WTC11 (cell line): ENCODE data around the gene TNC. TPM values are rescaled to one million over a fixed set of nuclear protein-coding genes. Genes with fewer than 3 reads are reported as not detected.

ENCODE experiments used
- ATAC-seq: fragments of 200-7000 bp; cut with Tn5 transposase; 2 replicates; pipeline ENCODE4 v1.10.0; 2021; ENCODE audit warnings: mild to moderate bottlenecking, moderate library complexity
- CTCF ChIA-PET: fragments of 300-600 bp; sonication (Branson Sonifier 250); formaldehyde crosslinking; loops from one replicate; lab custom pipeline; 2021; ENCODE audit warnings: antibody characterized with exemption; lab: Charles Lee
- POLR2A ChIA-PET: fragments of 350-600 bp; sonication (Branson Sonifier 250); formaldehyde crosslinking; loops from one replicate; lab custom pipeline; 2021; ENCODE audit warnings: antibody characterized with exemption; lab: Charles Lee
- DNase-seq: peaks from one replicate; pipeline ENCODE4 v3.0.0; 2021; ENCODE audit warnings: low spot score
- H3K27ac Mint-ChIP-seq: 2 replicates; pipeline ENCODE4 v1.8.0; 2021; ENCODE audit warnings: mixed read lengths
- H3K27me3 Mint-ChIP-seq: 2 replicates; pipeline ENCODE4 v1.8.0; 2021; ENCODE audit warnings: low read depth, mild to moderate bottlenecking, moderate library complexity, mixed read lengths
- H3K36me3 Mint-ChIP-seq: 2 replicates; pipeline ENCODE4 v1.8.0; 2021; ENCODE audit warnings: mixed read lengths
- H3K4me1 Mint-ChIP-seq: 2 replicates; pipeline ENCODE4 v1.8.0; 2022; ENCODE audit warnings: mixed read lengths
- H3K4me3 Mint-ChIP-seq: 2 replicates; pipeline ENCODE4 v1.8.0; 2021; ENCODE audit warnings: mild to moderate bottlenecking, moderate library complexity, mixed read lengths
- H3K9me3 Mint-ChIP-seq: 2 replicates; pipeline ENCODE4 v1.8.0; 2021; ENCODE audit warnings: mixed read lengths
- EMX1 ChIP-seq: fragments of 250-450 bp; sonication (Bioruptor Pico); IDR thresholded peaks from 2 replicates; pipeline ENCODE4 v1.8.0; 2021; ENCODE audit warnings: mild to moderate bottlenecking
- GABPB1 ChIP-seq: sonication (generic); formaldehyde crosslinking; IDR thresholded peaks from 2 replicates; pipeline ENCODE4 v1.8.1; 2023; ENCODE audit warnings: mild to moderate bottlenecking, missing genetic modification reagents
- HMGA2 ChIP-seq: fragments of 250-450 bp; sonication (Bioruptor Pico); IDR thresholded peaks from 2 replicates; pipeline ENCODE4 v1.4.0; 2021; ENCODE audit warnings: mild to moderate bottlenecking, moderate library complexity
- IRF2 ChIP-seq: sonication (generic); formaldehyde crosslinking; IDR thresholded peaks from 2 replicates; pipeline ENCODE4 v1.8.0; 2022; ENCODE audit warnings: low read depth, missing genetic modification reagents, borderline replicate concordance
- JUN ChIP-seq: sonication (generic); formaldehyde crosslinking; IDR thresholded peaks from 2 replicates; pipeline ENCODE4 v1.8.0; 2023; ENCODE audit warnings: mild to moderate bottlenecking, missing genetic modification reagents
- MXD4 ChIP-seq: fragments of 250-450 bp; sonication (Bioruptor Pico); IDR thresholded peaks from 2 replicates; pipeline ENCODE4 v1.8.0; 2021; ENCODE audit warnings: mild to moderate bottlenecking, moderate library complexity, borderline replicate concordance
- MYBL2 ChIP-seq: sonication (generic); formaldehyde crosslinking; IDR thresholded peaks from 2 replicates; pipeline ENCODE4 v1.8.1; 2023; ENCODE audit warnings: mild to moderate bottlenecking, moderate library complexity, missing genetic modification reagents
- NR1H2 ChIP-seq: sonication (generic); formaldehyde crosslinking; IDR thresholded peaks from 2 replicates; pipeline ENCODE4 v1.9.0; 2021; ENCODE audit warnings: mild to moderate bottlenecking, moderate library complexity, missing genetic modification reagents
- NR3C1 ChIP-seq: sonication (generic); formaldehyde crosslinking; conservative IDR thresholded peaks from 2 replicates; pipeline ENCODE4 v1.8.1; 2023; ENCODE audit warnings: low read depth, mild to moderate bottlenecking, missing genetic modification reagents
- OVOL2 ChIP-seq: fragments of 250-450 bp; sonication (Bioruptor Pico); IDR thresholded peaks from 2 replicates; pipeline ENCODE4 v1.9.0; 2021; ENCODE audit warnings: mild to moderate bottlenecking, borderline replicate concordance
- PRRX2 ChIP-seq: fragments of 250-450 bp; sonication (Bioruptor Pico); IDR thresholded peaks from 2 replicates; pipeline ENCODE4 v1.8.0; 2021; ENCODE audit warnings: mild to moderate bottlenecking
- RELA ChIP-seq: sonication (generic); formaldehyde crosslinking; IDR thresholded peaks from 2 replicates; pipeline ENCODE4 v1.8.1; 2022; ENCODE audit warnings: missing genetic modification reagents, mild to moderate bottlenecking, borderline replicate concordance
- TCF7 ChIP-seq: sonication (generic); formaldehyde crosslinking; IDR thresholded peaks from 2 replicates; pipeline ENCODE4 v1.8.0; 2022; ENCODE audit warnings: mild to moderate bottlenecking, low read depth, missing genetic modification reagents, moderate library complexity
- TEAD4 ChIP-seq: sonication (generic); formaldehyde crosslinking; IDR thresholded peaks from 2 replicates; pipeline ENCODE4 v1.8.0; 2022; ENCODE audit warnings: mild to moderate bottlenecking, missing genetic modification reagents
- ZNF121 ChIP-seq: sonication (generic); formaldehyde crosslinking; IDR thresholded peaks from 2 replicates; pipeline ENCODE4 v1.8.0; 2023; ENCODE audit warnings: missing genetic modification reagents
- ZNF671 ChIP-seq: fragments of 250-450 bp; sonication (Bioruptor Pico); IDR thresholded peaks from 2 replicates; pipeline ENCODE4 v1.8.0; 2021; ENCODE audit warnings: mild to moderate bottlenecking
- total RNA-seq: library from RNA; stranded (reverse); gene quantifications from 3 replicates; pipeline ENCODE4 v1.2.3, GENCODE V29; 2021
- TF ChIP-seq, protein P1 (sequence below): fragments of 250-450 bp; sonication (Bioruptor Pico); IDR thresholded peaks from 2 replicates; pipeline ENCODE4 v2.1.2; 2022; ENCODE audit warnings: mild to moderate bottlenecking, moderate library complexity
- TF ChIP-seq, protein P2 (sequence below): sonication (generic); formaldehyde crosslinking; IDR thresholded peaks from 2 replicates; pipeline ENCODE4 v1.8.1; 2023; ENCODE audit warnings: mild to moderate bottlenecking, missing genetic modification reagents
- TF ChIP-seq, protein P3 (sequence below): sonication (generic); formaldehyde crosslinking; IDR thresholded peaks from 2 replicates; pipeline ENCODE4 v1.8.1; 2023; ENCODE audit warnings: mild to moderate bottlenecking, missing genetic modification reagents
- TF ChIP-seq, protein P4 (sequence below): sonication (generic); formaldehyde crosslinking; IDR thresholded peaks from 2 replicates; pipeline ENCODE4 v1.8.1; 2023; ENCODE audit warnings: mild to moderate bottlenecking, missing genetic modification reagents, moderate library complexity
- TF ChIP-seq, protein P5 (sequence below): sonication (generic); formaldehyde crosslinking; conservative IDR thresholded peaks from 2 replicates; pipeline ENCODE4 v1.8.1; 2022; ENCODE audit warnings: mild to moderate bottlenecking, missing genetic modification reagents
- TF ChIP-seq, protein P6 (sequence below): fragments of 250-450 bp; sonication (Bioruptor Pico); IDR thresholded peaks from 2 replicates; pipeline ENCODE4 v1.9.0; 2021; ENCODE audit warnings: moderate library complexity, mild to moderate bottlenecking, inconsistent platforms, borderline replicate concordance
- TF ChIP-seq, protein P7 (sequence below): sonication (generic); formaldehyde crosslinking; IDR thresholded peaks from 2 replicates; pipeline ENCODE4 v1.8.1; 2022; ENCODE audit warnings: mild to moderate bottlenecking, missing genetic modification reagents, moderate library complexity, borderline replicate concordance
- TF ChIP-seq, protein P8 (sequence below): sonication (generic); formaldehyde crosslinking; IDR thresholded peaks from 2 replicates; pipeline ENCODE4 v1.8.0; 2023; ENCODE audit warnings: missing genetic modification reagents
- TF ChIP-seq, protein P9 (sequence below): sonication (generic); formaldehyde crosslinking; IDR thresholded peaks from 2 replicates; pipeline ENCODE4 v1.8.0; 2022; ENCODE audit warnings: mild to moderate bottlenecking, missing genetic modification reagents
- TF ChIP-seq, protein P10 (sequence below): fragments of 250-450 bp; sonication (Bioruptor Pico); IDR thresholded peaks from 2 replicates; pipeline ENCODE4 v1.9.0; 2021; ENCODE audit warnings: mild to moderate bottlenecking
- TF ChIP-seq, protein P11 (sequence below): sonication (generic); formaldehyde crosslinking; IDR thresholded peaks from 2 replicates; pipeline ENCODE4 v1.8.1; 2023; ENCODE audit warnings: mild to moderate bottlenecking, missing genetic modification reagents, moderate library complexity

Gene TNC
- total RNA-seq, 1 experiment from 2014 or later = 4.5 TPM

DNA sequence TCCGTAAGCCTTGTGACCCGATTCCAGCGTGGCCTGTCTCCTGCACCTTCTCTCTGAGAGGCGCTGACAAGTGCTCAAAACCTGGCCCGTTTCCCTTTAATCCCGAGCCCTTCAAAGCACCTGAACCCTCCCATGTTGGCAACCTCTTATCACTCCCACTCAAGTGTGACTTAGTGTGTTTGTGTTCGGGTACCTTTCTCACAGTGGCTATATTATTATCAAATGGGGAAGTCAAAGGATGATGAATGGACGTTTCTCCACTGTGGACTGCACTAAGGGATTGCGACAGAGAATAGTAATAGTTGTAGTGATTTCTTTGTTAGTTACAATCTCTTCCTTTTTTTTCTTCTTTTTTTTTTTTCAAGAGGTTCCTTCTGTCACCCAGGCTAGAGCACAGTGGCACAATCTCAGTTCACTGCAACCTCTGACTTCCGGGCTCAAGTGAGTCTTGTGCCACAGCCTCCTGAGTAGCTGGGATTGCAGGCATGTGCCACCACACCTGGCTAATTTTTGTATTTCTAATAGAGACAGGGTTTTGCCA lies 122.2 kb downstream of the TNC start:
- Mint-ChIP-seq H3K27me3 (peaks cover 44% of the 10 kb centered on the region), H3K9me3 (no peaks in the 10 kb centered on the region), H3K36me3 (no peaks in the 10 kb centered on the region), H3K4me1 (no peaks in the 10 kb centered on the region), H3K27ac (no peak overlapping the region), H3K4me3 (no peak overlapping the region)
- DNase-seq (no peak), ATAC-seq (no peak)
- CTCF ChIA-PET = no interaction called here
- POLR2A ChIA-PET = no interaction called here
- TF ChIP-seq, protein P1, sequence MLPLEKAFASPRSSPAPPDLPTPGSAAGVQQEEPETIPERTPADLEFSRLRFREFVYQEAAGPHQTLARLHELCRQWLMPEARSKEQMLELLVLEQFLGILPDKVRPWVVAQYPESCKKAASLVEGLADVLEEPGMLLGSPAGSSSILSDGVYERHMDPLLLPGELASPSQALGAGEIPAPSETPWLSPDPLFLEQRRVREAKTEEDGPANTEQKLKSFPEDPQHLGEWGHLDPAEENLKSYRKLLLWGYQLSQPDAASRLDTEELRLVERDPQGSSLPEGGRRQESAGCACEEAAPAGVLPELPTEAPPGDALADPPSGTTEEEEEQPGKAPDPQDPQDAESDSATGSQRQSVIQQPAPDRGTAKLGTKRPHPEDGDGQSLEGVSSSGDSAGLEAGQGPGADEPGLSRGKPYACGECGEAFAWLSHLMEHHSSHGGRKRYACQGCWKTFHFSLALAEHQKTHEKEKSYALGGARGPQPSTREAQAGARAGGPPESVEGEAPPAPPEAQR (CRISPR knock-in tag) = no peak
- TF ChIP-seq IRF2 (CRISPR knock-in tag) (no peak), GABPB1 (no peak), PRRX2 (CRISPR knock-in tag) (no peak), RELA (no peak), MYBL2 (CRISPR knock-in tag) (no peak), TCF7 (CRISPR knock-in tag) (no peak), TEAD4 (CRISPR knock-in tag) (no peak), NR1H2 (CRISPR knock-in tag) (no peak)
- TF ChIP-seq, protein P2, sequence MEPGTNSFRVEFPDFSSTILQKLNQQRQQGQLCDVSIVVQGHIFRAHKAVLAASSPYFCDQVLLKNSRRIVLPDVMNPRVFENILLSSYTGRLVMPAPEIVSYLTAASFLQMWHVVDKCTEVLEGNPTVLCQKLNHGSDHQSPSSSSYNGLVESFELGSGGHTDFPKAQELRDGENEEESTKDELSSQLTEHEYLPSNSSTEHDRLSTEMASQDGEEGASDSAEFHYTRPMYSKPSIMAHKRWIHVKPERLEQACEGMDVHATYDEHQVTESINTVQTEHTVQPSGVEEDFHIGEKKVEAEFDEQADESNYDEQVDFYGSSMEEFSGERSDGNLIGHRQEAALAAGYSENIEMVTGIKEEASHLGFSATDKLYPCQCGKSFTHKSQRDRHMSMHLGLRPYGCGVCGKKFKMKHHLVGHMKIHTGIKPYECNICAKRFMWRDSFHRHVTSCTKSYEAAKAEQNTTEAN (CRISPR knock-in tag) = no peak

DNA sequence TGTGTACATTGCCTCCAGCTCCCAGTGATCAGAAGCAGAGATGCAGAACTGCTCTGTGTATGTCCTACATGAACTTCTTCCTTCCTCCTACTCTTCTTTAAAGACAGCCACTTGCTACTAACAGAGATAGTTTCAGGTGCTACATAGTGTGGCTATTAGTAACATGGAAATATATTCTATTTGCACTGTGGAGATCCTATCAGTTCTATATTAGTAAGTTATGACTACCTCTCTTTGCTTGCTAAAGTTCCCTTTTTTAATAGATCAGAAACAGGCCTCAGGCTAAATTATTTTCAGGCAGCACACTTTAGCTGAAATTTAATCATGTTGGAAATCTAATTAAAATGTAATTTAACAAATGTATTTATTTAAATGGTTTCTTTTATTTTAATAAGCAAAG lies 123.2 kb downstream of the TNC start:
- TF ChIP-seq, protein P3, sequence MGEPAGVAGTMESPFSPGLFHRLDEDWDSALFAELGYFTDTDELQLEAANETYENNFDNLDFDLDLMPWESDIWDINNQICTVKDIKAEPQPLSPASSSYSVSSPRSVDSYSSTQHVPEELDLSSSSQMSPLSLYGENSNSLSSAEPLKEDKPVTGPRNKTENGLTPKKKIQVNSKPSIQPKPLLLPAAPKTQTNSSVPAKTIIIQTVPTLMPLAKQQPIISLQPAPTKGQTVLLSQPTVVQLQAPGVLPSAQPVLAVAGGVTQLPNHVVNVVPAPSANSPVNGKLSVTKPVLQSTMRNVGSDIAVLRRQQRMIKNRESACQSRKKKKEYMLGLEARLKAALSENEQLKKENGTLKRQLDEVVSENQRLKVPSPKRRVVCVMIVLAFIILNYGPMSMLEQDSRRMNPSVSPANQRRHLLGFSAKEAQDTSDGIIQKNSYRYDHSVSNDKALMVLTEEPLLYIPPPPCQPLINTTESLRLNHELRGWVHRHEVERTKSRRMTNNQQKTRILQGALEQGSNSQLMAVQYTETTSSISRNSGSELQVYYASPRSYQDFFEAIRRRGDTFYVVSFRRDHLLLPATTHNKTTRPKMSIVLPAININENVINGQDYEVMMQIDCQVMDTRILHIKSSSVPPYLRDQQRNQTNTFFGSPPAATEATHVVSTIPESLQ (CRISPR knock-in tag) = no peak
- TF ChIP-seq, protein P4, sequence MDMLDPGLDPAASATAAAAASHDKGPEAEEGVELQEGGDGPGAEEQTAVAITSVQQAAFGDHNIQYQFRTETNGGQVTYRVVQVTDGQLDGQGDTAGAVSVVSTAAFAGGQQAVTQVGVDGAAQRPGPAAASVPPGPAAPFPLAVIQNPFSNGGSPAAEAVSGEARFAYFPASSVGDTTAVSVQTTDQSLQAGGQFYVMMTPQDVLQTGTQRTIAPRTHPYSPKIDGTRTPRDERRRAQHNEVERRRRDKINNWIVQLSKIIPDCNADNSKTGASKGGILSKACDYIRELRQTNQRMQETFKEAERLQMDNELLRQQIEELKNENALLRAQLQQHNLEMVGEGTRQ = no peak
- TF ChIP-seq, protein P5, sequence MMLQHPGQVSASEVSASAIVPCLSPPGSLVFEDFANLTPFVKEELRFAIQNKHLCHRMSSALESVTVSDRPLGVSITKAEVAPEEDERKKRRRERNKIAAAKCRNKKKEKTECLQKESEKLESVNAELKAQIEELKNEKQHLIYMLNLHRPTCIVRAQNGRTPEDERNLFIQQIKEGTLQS (CRISPR knock-in tag) = no peak
- TF ChIP-seq, protein P6, sequence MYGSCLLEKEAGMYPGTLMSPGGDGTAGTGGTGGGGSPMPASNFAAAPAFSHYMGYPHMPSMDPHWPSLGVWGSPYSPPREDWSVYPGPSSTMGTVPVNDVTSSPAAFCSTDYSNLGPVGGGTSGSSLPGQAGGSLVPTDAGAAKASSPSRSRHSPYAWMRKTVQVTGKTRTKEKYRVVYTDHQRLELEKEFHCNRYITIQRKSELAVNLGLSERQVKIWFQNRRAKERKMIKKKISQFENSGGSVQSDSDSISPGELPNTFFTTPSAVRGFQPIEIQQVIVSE (CRISPR knock-in tag) = no peak
- no peak for TF ChIP-seq JUN (CRISPR knock-in tag)
- TF ChIP-seq, protein P7, sequence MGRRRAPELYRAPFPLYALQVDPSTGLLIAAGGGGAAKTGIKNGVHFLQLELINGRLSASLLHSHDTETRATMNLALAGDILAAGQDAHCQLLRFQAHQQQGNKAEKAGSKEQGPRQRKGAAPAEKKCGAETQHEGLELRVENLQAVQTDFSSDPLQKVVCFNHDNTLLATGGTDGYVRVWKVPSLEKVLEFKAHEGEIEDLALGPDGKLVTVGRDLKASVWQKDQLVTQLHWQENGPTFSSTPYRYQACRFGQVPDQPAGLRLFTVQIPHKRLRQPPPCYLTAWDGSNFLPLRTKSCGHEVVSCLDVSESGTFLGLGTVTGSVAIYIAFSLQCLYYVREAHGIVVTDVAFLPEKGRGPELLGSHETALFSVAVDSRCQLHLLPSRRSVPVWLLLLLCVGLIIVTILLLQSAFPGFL (CRISPR knock-in tag) = no peak
- TF ChIP-seq HMGA2 (CRISPR knock-in tag) = no peak
- no peak for TF ChIP-seq MXD4 (CRISPR knock-in tag)
- TF ChIP-seq IRF2 (CRISPR knock-in tag) = no peak
- TF ChIP-seq, protein P8, sequence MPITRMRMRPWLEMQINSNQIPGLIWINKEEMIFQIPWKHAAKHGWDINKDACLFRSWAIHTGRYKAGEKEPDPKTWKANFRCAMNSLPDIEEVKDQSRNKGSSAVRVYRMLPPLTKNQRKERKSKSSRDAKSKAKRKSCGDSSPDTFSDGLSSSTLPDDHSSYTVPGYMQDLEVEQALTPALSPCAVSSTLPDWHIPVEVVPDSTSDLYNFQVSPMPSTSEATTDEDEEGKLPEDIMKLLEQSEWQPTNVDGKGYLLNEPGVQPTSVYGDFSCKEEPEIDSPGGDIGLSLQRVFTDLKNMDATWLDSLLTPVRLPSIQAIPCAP (CRISPR knock-in tag) = no peak
- TF ChIP-seq ZNF671 (CRISPR knock-in tag) = no peak
- TF ChIP-seq, protein P9, sequence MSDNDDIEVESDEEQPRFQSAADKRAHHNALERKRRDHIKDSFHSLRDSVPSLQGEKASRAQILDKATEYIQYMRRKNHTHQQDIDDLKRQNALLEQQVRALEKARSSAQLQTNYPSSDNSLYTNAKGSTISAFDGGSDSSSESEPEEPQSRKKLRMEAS (CRISPR knock-in tag) = no peak
- no peak for TF ChIP-seq OVOL2 (CRISPR knock-in tag)
- TF ChIP-seq, protein P10, sequence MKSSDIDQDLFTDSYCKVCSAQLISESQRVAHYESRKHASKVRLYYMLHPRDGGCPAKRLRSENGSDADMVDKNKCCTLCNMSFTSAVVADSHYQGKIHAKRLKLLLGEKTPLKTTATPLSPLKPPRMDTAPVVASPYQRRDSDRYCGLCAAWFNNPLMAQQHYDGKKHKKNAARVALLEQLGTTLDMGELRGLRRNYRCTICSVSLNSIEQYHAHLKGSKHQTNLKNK (CRISPR knock-in tag) = no peak
- TF ChIP-seq EMX1 (CRISPR knock-in tag) = no peak
- TF ChIP-seq, protein P11, sequence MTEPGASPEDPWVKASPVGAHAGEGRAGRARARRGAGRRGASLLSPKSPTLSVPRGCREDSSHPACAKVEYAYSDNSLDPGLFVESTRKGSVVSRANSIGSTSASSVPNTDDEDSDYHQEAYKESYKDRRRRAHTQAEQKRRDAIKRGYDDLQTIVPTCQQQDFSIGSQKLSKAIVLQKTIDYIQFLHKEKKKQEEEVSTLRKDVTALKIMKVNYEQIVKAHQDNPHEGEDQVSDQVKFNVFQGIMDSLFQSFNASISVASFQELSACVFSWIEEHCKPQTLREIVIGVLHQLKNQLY (CRISPR knock-in tag) = no peak
- no peak for TF ChIP-seq NR3C1 (CRISPR knock-in tag)
- TF ChIP-seq ZNF121 (CRISPR knock-in tag) = no peak
- no peaks in the 10 kb centered on the region for H3K36me3 Mint-ChIP-seq
- ChIA-PET POLR2A (no interaction called here), CTCF (no interaction called here)
- ATAC-seq = no peak
- H3K27me3 Mint-ChIP-seq = peaks cover 49% of the 10 kb centered on the region
- H3K27ac Mint-ChIP-seq = no peak overlapping the region
- no peak overlapping the region for H3K4me3 Mint-ChIP-seq
- no peaks in the 10 kb centered on the region for H3K4me1 Mint-ChIP-seq
- no peaks in the 10 kb centered on the region for H3K9me3 Mint-ChIP-seq
- no peak for DNase-seq
